ENCODE data around the gene KLHDC1. TPM values are rescaled to one million over a fixed set of nuclear protein-coding genes. Genes with fewer than 3 reads are reported as not detected.

The KLHDC1 gene
- total and polyA plus RNA-seq, 9 of the 15 experiments (the other 6 are each of a cell fraction or from before 2014, with no cell fraction given) = 0.08 to 0.41 (median 0.18) TPM

GRCh38 chr14:49768301-49769121 is 75.6 kb downstream of the KLHDC1 start (continued):
- TF ChIP-seq MGA (IDR thresholded peaks at IDR 0.05) (0 out of 2 replicates have a peak, but pooled peaks have one; percentile 26), ZNF512 (tag; IDR thresholded peaks at IDR 0.05) (no peak), RFX1 (IDR thresholded peaks at IDR 0.05) (peak; percentile 10; the same call in 1 of the 2 replicates), CCNT2 (IDR thresholded peaks at IDR 0.05; ENCODE audit: borderline replicate concordance, extremely low read depth, insufficient read length, low read depth, low read length) (peak; percentile 14), RBFOX2 (IDR thresholded peaks at IDR 0.05; ENCODE audit: low read depth, low read length) (peak; percentile 86), ZFX (CRISPR knock-in tag; IDR thresholded peaks at IDR 0.05) (peak; percentile 76), ZNF384 (IDR thresholded peaks at IDR 0.05; ENCODE audit: low read depth, low read length) (peak; percentile 50; the same call in 1 of the 2 replicates), MNT (conservative IDR thresholded peaks at IDR 0.05) (peak; percentile 37 to 70; a peak in 3 of 4 replicates), PKNOX1 (IDR thresholded peaks at IDR 0.05) (peak; percentile 54)

All from K562 (cell line).